Stimulated activated CD4-positive, alpha-beta T cell treated with anti-CD3 and anti-CD28 coated beads, Interleukin-1b, Interleukin-23, amount 100 ng/mL, for 4 hours (primary cell): Measurements from ENCODE around the gene TMEM174.

ENCODE experiments used
- DNase-seq, 2 donors: peaks; one replicate each; pipeline ENCODE4 v3.0.0-alpha.2; 2020; ENCODE audit warnings: low read depth in 2 of 2

TMEM174 gene

GRCh38 chr5:73222173-73222572 lies 49.2 kb downstream of the TMEM174 start:
- DNase-seq, result no peak
